ENCODE measurements around the gene ZNF839.

DNA sequence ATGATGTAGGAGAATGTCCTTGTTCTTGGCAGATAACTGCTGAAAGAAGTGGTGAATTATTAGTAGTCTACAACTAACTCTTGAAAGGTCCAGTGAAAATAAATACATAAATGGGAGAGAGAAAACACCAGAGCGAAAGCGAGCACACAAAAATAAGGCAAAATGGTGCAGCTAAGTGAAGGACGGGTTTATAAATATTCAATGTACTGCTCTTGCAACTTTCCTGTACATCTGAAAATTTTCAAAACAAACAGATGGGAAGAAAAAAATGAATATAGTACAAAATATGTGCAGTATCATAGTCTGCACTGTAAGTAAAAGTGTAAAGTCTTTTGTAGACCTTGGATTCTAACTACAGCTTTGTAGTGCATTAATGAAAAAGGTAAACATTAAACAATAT lies 15.9 kb upstream of the ZNF839 start:
- TF ChIP-seq CTCF (IDR thresholded peaks at IDR 0.05) (no peak), POLR2A (IDR thresholded peaks at IDR 0.05) (no peak)

Data from Peyer's patch (tissue), 4 donors.